ENCODE results near the gene DISC1.

DNA sequence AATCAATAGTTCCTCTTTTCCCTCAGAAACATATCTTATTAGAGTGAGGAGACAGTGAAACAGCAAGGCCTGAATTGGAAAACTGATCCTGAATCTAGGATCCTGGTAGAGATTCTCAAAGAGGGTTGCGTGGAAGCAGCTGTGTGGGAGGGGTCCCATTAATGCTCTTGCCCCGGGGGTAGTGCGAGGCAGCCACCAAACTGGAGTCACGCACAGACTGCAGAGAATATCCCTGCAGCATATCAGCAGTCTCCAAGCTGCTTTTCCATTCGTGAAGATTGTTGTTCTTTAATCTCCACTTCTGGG lies 150.1 kb downstream of the DISC1 start:
- no peak for TF ChIP-seq CTCF (IDR thresholded peaks at IDR 0.05)
- no peak for TF ChIP-seq POLR2AphosphoS5 (IDR thresholded peaks at IDR 0.05; ENCODE audit: insufficient read depth in 1 of 2, low read depth in 1 of 2)

All from vagina (tissue), 2 donors.